Tibial nerve (tissue), 4 donors: ENCODE results near the gene TNIK.
A peak's percentile ranks its signal among the peaks of the same experiment; 100 is the strongest.

ENCODE experiments used
- CTCF ChIP-seq, 5 experiments: fragments of 200-600 bp in 3 of 5; fragments of 450-650 bp in 2 of 5; sonication (generic) in 3 of 5; IDR thresholded peaks; one replicate each; pipeline ENCODE4 v1.5.1; 2016 to 2019; ENCODE audit warnings: antibody characterized with exemption in 5 of 5, mild to moderate bottlenecking in 3 of 5, moderate library complexity in 2 of 5
- EP300 ChIP-seq, 2 donors: sonication (generic); formaldehyde crosslinking; IDR thresholded peaks; one replicate each; pipeline ENCODE4 v1.6.1; 2017; ENCODE audit warnings: antibody characterized with exemption in 2 of 2, mild to moderate bottlenecking in 1 of 2
- POLR2A ChIP-seq, 2 donors: fragments of 450-650 bp; IDR thresholded peaks; one replicate each; pipeline ENCODE4 v1.6.1; 2017; ENCODE audit warnings: antibody characterized with exemption in 2 of 2, mild to moderate bottlenecking in 2 of 2, moderate library complexity in 2 of 2

GRCh38 chr3:171284308-171285075, 175.7 kb downstream of the TNIK start:
- TF ChIP-seq POLR2A (IDR thresholded peaks at IDR 0.05), result no peak
- no peak for TF ChIP-seq CTCF (IDR thresholded peaks at IDR 0.05)
- TF ChIP-seq EP300 (IDR thresholded peaks at IDR 0.05), result peak in 1 of 2 donors; percentile 64
